PFSK-1 (cell line): ENCODE results near the gene KCNIP4.

ENCODE experiments used
- FOXP2 ChIP-seq: optimal IDR thresholded peaks from 2 replicates; pipeline ENCODE3; 2011; ENCODE audit warnings: borderline replicate concordance, control low read depth, inconsistent platforms; ENCODE audit not compliant: insufficient read depth; ENCODE audit errors: extremely low read length, extremely low read depth
- POLR2AphosphoS5 ChIP-seq: IDR thresholded peaks from 2 replicates; pipeline ENCODE4 v1.6.1; 2012; ENCODE audit warnings: low read depth, mild to moderate bottlenecking, control low read depth, low read length, moderate library complexity
- SIN3A ChIP-seq: IDR thresholded peaks from 2 replicates; pipeline ENCODE4 v1.6.1; 2012; ENCODE audit warnings: mild to moderate bottlenecking, low read length, moderate library complexity, borderline replicate concordance; ENCODE audit not compliant: insufficient read depth
- TAF1 ChIP-seq: IDR thresholded peaks from 2 replicates; pipeline ENCODE4 v1.6.1; 2012; ENCODE audit warnings: low read length, control low read depth, borderline replicate concordance; ENCODE audit not compliant: insufficient read depth
- TF ChIP-seq, protein P1 (sequence below), 2 experiments: IDR thresholded peaks; 2 replicates each; pipeline versions ENCODE4 v1.6.1 to v1.8.0; 2011 to 2012; ENCODE audit warnings: low read depth in 2 of 2, low read length in 2 of 2, control low read depth in 1 of 2, inconsistent platforms in 1 of 2, mild to moderate bottlenecking in 1 of 2, moderate library complexity in 1 of 2; ENCODE audit not compliant: insufficient read depth in 1 of 2

KCNIP4 gene

GRCh38 chr4:21130606-21131005, 818.0 kb downstream of the KCNIP4 start:
- TF ChIP-seq POLR2AphosphoS5 (no peak), SIN3A (no peak), TAF1 (no peak), FOXP2 (no peak)
- TF ChIP-seq, protein P1, sequence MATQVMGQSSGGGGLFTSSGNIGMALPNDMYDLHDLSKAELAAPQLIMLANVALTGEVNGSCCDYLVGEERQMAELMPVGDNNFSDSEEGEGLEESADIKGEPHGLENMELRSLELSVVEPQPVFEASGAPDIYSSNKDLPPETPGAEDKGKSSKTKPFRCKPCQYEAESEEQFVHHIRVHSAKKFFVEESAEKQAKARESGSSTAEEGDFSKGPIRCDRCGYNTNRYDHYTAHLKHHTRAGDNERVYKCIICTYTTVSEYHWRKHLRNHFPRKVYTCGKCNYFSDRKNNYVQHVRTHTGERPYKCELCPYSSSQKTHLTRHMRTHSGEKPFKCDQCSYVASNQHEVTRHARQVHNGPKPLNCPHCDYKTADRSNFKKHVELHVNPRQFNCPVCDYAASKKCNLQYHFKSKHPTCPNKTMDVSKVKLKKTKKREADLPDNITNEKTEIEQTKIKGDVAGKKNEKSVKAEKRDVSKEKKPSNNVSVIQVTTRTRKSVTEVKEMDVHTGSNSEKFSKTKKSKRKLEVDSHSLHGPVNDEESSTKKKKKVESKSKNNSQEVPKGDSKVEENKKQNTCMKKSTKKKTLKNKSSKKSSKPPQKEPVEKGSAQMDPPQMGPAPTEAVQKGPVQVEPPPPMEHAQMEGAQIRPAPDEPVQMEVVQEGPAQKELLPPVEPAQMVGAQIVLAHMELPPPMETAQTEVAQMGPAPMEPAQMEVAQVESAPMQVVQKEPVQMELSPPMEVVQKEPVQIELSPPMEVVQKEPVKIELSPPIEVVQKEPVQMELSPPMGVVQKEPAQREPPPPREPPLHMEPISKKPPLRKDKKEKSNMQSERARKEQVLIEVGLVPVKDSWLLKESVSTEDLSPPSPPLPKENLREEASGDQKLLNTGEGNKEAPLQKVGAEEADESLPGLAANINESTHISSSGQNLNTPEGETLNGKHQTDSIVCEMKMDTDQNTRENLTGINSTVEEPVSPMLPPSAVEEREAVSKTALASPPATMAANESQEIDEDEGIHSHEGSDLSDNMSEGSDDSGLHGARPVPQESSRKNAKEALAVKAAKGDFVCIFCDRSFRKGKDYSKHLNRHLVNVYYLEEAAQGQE (IDR thresholded peaks at IDR 0.05; ENCODE audit: insufficient read depth in 1 of 2, low read depth in 2 of 2, low read length in 2 of 2), result no peak

DNA sequence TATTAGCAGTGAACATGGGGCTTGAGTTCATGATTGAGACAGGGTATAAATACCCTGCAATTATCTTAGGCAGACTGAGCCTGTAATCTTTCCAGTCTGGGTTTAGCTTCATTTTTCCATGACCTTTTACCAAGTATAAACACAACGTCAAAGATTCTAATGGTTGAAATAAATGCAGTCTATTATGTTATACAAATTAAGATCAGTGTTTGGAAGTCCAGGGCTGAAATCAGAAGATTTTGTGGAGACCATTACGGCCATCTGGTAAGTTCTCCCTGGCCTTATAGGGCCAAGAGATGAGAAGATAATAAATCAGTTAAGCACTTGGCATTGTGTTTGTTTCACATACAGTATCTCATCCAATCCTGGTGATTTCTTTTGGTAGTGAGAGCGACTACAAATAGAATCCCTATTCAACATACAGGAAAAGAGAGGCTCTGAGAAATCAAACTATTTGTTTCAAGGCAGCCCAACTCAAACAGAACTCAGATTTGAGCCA, 822.5 kb downstream of the KCNIP4 start:
- TF ChIP-seq SIN3A, result no peak
- TF ChIP-seq FOXP2, result no peak
- TF ChIP-seq, protein P1 (IDR thresholded peaks at IDR 0.05; ENCODE audit: insufficient read depth in 1 of 2, low read depth in 2 of 2, low read length in 2 of 2), result no peak

- TF ChIP-seq TAF1, result no peak
- no peak for TF ChIP-seq POLR2AphosphoS5
- no peak for TF ChIP-seq SIN3A
- TF ChIP-seq, protein P1 (IDR thresholded peaks at IDR 0.05; ENCODE audit: insufficient read depth in 1 of 2, low read depth in 2 of 2, low read length in 2 of 2), result no peak
- no peak for TF ChIP-seq FOXP2
Measured at GRCh38 chr4:21118301-21118700, 830.3 kb downstream of the KCNIP4 start.

DNA sequence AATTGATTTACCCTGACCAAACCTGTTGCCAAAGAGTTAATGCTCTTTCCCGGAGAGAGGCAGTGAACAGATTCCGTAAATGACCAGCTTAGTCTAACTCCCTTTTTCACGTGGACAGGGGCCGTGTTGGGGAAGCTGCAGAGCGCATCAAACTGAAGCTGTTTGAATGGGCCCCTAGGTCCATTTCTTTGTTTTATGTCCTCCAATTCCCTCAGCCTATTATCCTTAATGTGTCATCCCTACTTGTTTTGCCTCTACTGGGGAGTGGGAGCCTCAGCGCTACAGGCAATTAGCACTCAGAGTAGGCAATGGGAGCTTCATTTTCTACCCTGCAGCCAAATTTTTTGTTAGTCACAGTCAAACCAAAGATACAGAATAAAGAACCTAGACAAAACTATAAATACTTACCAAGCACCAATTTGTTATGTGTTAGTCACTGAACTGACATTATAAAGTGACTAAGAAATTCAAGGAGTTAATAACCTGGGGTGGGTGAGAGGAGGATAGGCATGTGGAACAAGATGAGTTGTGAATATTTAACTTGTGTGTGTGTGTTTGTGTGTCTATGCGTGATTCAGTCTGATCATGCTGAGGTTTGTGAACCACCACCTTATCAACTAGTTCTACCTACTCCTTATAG, 830.9 kb downstream of the KCNIP4 start:
- TF ChIP-seq, protein P1 (IDR thresholded peaks at IDR 0.05; ENCODE audit: insufficient read depth in 1 of 2, low read depth in 2 of 2, low read length in 2 of 2), result no peak
- TF ChIP-seq TAF1 (no peak), POLR2AphosphoS5 (no peak), FOXP2 (no peak), SIN3A (no peak)
